ENCODE measurements around the gene IPO9.

The IPO9 gene

DNA sequence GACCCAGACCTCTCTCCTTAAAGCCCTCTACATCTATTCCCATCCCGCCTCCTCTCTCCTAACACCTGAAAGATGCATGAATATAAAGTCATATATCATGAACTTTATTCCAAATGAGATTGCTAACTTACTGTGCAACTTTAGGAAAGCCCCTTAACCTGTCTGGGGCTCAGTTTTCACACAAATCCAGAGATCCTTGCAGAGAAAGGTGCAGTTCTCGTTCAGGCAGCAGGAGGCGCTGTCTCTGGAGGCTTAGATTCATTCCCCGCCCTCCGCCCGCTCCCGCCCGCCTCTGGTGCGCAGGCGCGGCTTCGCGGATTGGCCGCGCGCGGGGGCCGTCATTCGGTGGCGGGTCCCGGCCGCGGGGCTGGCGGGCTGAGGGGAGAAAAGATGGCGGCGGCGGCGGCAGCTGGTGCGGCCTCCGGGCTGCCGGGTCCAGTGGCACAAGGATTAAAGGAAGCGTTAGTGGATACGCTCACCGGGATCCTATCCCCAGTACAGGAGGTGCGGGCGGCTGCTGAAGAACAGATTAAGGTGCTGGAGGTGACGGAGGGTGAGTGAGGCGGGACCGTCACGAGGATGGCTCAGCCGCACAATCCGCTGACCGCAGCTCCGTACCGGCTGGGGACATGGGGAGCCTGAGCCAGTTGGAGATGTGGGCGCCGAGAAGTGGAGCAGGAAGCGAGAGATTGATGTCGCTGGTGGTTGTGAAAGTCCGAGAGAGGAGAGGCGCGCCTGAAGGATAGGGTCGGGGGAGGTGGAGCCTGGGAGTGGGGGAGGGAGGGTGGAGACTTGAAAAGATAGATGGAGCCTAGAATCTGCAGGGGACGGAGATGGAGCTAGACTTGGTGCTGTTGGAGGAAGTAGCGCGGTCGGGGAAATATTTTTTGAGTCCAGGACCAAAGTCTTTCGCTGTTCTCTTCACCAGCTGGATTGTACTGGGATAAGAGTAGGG is at the start of gene IPO9:
TSS of gene IPO9 (plus strand) at position 338 of the 955 bp plus-strand sequence. CDS start at position 391, 53 bp downstream.
- peak; percentile 67 for DNase-seq

DNA sequence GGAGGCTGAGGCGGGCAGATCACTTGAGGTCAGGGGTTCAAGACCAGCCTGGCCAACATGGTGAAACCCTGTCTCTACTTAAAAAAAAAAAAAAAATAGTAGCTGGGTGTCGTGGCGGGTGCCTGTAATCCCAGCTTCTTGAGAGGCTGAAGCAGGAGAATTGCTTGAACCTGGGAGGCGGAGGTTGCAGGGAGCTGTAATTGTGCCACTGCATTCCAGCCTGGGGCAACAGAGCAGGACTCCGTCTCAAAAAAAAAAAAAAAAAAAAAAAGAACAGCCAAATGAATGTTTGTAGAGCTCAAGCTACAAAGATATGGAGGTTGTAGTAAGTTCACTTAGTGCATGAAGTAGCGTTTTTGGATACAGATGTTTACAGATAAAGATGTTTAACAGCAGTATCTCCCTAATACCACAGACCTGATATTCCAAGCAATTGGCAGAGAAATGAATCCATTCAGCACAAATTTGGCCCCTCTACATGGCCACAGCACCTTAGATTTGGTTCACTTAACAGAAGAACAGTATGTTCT is 49.5 kb upstream of the IPO9 start:
- DNase-seq: no peak

DNA sequence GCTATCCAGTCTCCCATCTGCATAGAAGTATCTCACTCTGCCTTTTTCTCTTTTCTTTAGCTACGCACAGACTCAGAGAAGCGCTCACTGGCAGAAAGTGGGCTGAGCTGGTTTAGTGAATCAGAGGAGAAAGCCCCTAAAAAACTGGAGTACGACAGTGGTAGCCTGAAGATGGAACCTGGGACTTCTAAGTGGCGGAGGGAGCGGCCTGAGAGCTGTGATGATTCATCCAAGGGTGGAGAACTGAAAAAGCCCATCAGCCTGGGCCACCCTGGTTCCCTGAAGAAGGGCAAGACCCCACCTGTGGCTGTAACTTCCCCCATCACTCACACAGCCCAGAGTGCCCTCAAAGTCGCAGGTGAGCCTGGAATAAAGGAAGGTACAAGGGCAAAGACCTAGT is 48.0 kb upstream of the IPO9 start:
- DNase-seq: no peak

DNA sequence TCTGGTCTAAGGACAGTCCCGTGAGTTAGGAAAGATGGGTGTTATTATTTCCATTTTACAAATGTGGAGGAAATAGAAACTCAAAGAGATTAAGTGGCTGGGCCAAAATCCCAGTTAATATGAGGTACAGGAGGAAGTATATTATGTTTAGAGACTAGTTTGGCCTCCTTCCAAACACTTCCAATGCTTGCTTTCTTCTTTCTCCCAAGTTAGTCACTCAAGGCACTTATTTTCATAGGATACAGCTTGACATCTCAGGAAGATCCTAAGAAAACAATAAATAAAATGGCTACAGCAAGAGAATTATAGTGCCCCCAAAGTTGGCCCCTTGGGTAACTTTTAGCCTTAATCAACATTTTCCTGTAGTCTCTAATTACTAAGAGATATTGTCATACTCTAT is 47.5 kb upstream of the IPO9 start:
- no peak for DNase-seq

DNA sequence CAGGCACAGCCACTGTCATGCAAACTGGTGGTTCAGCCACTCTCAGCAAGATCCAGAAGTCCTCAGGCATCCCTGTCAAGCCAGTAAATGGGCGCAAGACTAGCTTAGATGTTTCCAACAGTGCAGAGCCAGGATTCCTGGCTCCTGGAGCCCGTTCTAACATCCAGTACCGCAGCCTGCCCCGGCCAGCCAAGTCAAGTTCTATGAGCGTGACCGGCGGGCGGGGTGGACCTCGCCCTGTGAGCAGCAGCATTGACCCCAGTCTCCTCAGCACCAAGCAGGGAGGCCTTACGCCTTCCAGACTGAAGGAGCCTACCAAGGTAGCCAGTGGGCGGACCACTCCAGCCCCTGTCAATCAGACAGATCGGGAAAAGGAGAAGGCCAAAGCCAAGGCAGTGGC is 46.6 kb upstream of the IPO9 start:
- no peak for DNase-seq

DNA sequence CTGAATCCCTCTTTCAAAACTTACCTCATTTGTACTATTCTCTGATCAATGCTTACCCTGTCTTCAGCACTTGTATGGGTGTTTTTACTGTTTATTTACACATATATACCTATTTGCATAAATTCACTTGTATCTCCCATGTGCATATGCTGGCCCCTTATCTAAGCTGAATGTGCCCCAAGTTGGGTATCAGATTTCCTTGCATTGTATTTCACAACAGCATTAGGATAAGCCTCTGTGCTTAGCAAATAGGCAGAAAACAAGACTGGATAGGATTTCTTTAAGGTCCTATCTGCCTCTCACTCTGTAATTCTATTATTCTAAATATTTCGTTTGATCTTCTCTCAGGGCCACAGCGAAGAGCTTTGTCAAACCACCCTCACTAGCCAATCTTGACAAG is 45.9 kb upstream of the IPO9 start:
- DNase-seq: peak; percentile 38

DNA sequence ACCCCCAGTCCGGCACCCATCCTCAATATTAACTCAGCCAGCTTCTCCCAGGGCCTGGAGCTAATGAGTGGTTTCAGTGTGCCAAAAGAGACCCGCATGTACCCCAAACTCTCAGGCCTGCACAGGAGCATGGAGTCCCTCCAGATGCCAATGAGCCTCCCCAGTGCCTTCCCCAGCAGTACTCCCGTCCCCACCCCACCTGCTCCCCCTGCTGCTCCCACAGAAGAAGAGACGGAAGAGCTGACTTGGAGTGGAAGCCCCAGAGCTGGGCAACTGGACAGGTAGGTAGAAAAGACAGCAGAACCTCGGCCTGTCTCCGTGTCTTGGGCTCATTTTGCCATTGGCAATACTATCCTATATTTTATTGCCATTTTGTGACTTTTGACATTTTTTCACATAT is 45.4 kb upstream of the IPO9 start:
- no peak for DNase-seq

DNA sequence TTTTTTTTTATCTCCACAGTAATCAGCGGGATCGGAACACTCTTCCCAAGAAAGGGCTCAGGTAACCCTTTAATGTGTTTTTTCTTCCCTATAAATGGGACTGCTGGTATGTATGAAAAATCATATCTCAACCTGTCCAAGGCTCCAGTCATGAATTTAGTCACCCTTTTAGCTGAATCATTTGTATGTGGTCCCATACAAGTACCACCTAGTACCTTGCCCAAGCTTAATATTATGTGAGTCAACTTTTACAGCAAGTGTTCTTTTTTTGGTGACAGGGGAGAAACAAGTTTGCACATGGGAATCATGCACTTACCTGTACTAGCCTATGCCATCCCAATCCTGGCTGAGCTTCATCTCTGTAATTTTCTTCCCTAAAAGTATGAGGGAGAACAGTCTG is 43.7 kb upstream of the IPO9 start:
- DNase-seq: no peak

DNA sequence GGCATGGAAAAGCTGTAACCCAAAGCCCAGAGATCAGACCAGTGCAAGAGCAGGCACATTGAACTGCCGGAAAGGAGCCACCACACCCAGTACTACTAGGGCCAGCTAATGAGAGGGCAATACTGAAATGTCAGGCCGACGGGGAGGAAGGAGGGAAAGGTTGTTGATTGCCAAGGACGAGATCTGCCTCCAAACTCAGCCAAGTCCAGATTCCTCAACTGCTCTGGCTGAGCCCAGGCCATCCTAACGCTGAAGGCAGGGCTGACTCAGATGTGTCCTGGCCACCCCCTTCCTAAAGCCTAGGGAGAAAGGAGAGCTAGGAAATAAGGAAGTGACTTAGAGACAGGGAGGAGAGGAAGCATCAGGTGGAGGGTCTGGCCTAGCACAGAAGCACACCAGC is 42.1 kb upstream of the IPO9 start:
- DNase-seq: no peak

DNA sequence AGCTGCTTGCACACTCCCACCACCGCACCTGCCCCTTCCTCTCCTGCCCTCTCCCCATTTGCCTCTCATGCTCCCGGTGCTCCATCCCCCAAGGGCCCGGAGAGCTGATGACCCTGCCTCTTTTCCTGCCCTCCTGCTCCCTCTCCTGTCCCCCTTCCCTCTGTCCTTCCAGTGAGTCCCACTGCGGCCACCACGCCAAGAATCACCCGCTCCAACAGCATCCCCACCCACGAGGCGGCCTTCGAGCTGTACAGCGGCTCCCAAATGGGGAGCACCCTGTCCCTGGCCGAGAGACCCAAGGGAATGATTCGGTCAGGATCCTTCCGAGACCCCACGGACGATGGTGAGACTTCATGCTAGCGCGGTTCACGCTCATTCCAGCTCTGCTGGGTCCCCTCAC is 40.7 kb upstream of the IPO9 start:
- DNase-seq: no peak

DNA sequence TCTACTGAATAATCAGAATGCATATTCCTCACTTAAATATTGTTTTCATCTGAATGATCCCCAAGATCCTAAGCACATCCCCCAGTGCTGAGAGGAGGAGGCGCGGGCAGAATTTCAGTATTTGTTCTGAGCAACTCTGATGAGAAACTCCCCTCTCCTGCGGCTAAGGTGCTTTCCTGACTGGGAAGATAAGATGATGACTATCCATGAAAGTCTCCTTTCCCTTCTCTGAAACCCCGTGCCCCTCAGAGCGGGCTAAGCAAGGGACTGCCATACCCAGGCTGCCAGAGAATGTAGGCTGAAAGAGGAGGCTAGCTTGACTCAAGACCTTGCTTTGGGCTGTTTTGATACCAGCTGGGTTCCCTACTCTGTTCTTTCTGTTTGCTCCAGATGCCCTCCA is 39.7 kb upstream of the IPO9 start:
- no peak for DNase-seq

DNA sequence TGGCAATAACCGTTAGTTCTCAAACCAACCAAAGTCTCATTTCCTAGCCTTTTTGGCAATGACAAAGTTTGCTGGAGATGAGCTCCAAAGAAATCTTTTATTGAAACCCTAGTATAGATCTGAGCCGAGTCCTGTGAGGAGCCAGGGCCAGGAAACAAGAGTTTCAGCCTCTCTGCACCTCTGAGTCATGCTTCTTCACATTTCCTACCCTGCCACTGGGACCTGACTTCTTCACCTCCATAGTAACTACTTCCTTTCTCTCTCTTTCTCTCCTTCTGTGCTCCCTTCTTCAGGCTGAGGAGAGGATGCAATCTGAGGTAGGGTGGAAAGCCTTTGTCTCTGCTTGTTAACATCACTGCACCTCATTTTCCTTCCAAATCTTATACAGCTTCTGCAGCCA is 38.7 kb upstream of the IPO9 start:
- DNase-seq: no peak

DNA sequence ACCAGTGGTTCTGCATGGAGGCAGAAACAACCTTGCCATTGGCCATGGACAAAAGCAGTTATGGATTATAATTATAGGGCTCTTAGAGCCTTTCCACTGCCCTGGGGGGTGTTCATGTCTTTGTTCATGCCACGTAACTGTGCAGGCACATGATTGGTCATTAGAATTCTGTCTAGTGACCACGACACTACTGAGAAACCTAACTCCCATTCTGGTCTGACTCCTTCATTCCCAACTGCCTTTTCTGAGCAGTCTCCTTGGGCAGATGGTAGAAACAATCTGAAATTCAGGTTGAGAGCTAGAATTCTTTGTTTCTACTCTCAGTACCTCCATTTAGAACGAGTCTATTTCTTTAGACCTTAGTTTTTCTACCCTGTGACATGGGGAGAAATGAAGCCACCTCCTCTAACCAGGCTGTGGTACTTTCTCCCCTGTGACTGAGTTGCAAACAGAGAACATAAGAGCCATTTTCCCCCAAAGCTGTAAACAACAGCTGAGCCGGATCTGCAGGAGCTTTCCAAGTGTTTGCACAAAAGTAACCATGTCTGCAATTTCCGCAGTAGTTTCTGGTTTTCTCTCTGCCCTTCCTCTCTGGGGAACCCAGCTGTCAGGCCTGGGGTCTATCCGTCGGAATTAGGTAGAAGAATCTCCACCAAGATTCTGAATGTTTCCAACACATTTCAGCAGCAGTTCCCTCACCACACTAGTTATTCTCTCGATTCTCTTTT is 37.7 kb upstream of the IPO9 start:
- DNase-seq: no peak

DNA sequence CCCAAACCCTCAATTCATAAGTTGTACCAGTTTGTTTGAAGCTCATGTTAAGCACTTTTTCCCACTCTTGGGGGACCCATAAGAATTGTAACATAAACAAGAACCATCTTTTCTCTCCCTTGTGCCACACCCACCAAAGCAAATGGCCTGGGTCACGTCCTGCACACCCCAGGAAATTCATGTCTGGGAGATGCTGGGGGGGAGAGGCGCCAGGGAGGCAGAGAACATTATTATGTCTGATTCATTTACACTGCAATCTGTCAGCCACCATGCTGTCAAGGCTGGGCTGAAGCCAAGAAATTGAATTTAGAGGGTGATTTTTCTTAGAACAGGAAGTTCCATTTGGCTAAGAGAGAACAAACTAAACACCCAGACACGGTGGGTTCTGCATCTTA is 37.2 kb upstream of the IPO9 start:
- DNase-seq: no peak

DNA sequence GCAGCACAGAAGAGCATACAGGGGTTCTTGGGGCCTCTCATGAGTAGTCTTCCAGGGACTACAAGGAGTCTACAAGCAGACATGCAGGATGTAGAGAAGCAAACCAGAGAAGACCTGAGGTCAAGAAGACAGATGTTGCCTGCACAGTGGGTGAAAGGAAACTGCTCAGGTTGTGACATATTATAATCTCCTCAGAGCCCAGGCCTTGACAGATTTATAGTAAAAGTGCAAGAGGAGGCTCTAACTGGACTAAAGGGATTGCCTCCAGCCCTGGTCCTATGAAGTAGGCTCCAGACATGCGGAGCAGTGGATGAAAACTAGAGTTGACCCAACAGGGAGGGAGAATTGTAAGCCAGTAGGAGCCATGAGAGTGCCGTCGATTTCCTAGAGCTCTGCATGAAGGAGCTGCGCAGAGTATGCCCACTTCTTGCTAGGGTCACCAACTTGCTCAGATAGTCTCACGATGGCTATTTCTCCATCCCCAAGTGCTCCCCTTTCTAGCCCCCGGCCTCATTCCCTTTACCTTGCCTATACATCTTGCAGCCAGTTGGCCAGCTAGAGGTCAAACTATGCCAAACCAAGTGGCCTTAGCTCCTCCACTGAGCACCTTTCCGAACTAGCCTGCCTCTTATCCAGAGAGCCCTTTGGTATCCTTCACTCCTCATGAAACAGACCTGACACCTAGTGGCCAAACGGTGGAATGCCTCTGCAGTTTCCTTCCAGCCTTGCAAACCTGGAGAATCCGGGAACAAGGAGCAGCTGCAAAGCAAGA is 36.2 kb upstream of the IPO9 start:
- peak; percentile 38 for DNase-seq

DNA sequence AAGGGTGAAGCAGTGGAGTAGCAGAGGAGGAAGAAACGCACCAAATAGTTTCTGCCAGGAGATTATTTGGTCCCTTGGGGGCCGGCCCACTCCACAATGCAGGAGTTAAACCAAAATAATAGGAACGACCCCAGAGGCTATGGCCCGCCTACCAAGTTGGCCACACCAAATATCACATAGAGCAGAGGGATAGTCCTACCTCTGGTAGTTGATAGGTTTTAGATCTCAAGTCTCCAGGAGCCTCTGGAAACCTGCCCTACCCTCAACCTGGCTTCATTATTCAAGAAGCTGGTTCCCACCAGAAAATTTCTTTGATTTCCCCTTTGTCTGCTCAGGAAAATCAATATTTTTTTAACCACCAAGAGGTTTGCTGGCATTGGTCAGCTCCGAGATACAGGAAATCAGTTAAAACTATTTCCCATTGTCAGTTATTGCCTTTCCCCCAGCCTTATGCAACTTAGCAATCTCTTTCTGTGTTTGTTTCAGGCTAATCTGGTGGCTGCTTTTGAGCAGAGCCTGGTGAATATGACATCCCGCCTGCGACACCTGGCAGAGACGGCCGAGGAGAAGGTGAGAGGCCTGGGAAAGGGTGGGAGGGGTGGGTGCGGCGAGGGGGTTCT is 35.5 kb upstream of the IPO9 start:
- no peak for DNase-seq

DNA sequence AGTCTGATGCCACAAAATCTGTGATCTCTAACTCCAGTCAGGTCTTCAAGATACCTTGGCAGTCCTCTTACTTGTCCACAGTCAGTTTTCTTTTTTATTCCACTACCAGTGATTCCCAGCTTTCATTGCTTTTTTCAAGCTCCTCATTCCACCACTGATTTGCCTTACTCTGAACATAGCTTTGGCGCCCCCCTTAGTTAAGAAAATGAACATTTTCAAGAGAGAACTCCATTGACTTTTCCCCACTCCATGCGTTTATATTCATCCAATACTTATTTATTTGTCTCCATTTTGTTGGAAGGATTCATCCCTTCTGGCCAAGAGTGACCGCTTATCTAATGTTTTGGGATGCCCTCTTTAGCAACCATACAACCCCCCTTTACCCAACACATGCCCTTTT is 33.9 kb upstream of the IPO9 start:
- peak; percentile 7 for DNase-seq

DNA sequence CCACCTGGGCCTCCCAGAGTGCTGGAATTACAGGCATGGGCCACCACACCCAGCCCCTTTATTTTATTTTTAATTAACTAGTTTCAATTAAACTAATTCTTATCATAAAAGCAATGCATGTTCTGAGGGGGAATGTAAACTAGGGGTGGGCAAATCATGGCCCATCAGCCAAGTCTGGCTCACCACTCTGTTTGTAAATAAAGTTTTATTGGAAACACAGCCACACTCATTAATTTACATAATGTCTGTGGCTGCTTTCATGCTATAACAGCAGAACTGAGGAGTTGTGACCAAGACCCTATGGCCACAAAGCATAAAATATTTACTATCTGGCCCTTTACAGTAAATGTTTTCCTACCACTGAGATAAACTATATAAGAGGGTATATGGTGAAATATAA is 28.7 kb upstream of the IPO9 start:
- no peak for DNase-seq

DNA sequence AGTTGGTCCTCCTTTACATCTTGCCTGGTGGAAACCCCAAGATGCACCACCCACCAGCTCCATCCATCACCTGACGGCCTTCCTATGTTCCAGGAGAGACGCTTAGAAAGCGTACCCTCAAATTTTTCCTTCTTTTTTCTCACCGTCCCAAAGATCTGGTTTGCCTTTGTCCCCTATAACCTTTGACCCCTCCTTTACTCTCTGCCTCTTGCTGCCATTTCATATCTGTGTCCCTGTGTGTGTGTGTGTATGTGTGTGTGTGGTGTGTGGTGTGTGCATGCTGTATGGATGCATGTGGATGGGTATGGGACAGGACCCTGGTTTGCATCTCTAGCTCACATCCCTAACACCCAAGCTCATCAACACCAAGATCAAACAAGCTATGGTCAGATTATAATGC is 22.2 kb upstream of the IPO9 start:
- no peak for DNase-seq

DNA sequence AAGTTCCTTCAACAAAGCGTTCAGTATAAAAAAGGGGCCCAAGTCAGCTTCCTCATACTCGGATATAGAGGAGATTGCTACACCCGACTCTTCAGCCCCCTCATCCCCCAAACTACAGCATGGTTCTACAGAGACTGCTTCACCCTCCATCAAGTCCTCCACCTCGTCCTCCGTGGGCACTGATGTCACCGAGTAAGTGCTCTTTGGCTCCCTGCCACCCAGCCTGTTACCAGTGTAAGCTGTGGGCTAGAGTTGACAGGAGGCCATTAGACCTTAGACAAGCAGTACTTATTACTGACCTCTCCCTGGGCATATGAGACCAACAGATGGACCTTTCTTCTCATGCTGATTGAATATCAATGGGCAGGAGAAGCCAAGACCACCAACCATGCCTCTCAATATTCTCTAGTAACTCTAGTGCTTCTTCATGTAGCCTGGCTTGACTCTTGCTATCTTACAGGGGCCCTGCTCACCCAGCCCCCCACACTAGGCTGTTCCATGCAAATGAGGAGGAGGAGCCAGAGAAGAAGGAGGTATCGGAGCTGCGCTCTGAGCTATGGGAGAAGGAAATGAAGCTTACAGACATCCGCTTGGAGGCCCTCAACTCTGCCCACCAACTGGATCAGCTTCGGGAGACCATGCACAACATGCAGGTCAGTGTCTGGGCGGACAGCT is 20.9 kb upstream of the IPO9 start:
- no peak for DNase-seq

DNA sequence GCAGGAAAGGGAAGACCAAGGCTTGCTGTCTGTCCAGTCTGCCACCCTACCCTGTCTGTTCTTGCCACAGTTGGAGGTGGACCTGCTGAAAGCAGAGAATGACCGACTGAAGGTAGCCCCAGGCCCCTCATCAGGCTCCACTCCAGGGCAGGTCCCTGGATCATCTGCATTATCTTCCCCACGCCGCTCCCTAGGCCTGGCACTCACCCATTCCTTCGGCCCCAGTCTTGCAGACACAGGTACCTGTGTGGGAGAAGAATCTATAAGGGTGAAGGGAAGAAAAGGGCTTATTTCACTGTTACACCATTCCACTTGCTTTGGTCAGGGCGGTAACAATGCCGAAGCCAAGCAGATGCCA is 20.3 kb upstream of the IPO9 start:
- DNase-seq: no peak

DNA sequence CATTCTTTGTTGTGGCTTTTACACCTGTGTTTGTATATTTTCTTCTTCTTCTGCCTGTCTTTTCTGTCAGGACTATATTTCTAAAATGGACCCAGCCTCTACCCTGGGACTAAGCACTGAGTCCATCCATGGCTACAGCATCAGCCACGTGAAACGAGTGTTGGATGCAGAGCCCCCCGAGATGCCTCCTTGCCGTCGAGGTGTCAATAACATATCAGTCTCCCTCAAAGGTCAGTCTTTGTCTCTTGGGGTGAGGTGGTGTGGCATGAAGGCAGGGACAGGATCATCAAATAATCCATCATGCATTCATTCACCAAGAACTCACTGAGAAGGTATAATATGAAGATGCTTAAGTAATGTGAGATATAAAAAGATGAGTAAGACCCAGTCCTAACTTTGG is 19.1 kb upstream of the IPO9 start:
- DNase-seq: no peak
